GM23338 (cell line): ENCODE results near the gene HTR2A. TPM values are rescaled to one million over a fixed set of nuclear protein-coding genes. Genes with fewer than 3 reads are reported as not detected.

Experiments
- ATAC-seq: fragments of 200-7000 bp; cut with Tn5 transposase; 3 replicates; pipeline ENCODE4 v1.9.1; 2020
- DNase-seq: peaks from one replicate; pipeline ENCODE4 v3.0.0-alpha.2; 2015; ENCODE audit warnings: low spot score
- H2AFZ ChIP-seq: fragments of 200-600 bp; sonication (generic); 2 replicates; pipeline ENCODE4 v1.8.0; 2016; ENCODE audit warnings: antibody characterized with exemption, mild to moderate bottlenecking, moderate library complexity
- H3F3A ChIP-seq: fragments of 200-600 bp; sonication (generic); replicated peaks from 2 replicates; pipeline ENCODE4 v1.8.0; 2017; ENCODE audit warnings: antibody characterized with exemption, mixed run types, low read depth
- H3K27ac ChIP-seq: fragments of 200-600 bp; sonication (generic); 2 replicates; pipeline ENCODE4 v1.6.1; 2016; ENCODE audit warnings: low read depth
- H3K27me3 ChIP-seq: fragments of 200-600 bp; sonication (generic); 2 replicates; pipeline ENCODE4 v1.8.0; 2016; ENCODE audit warnings: mild to moderate bottlenecking, mixed run types, moderate library complexity; ENCODE audit not compliant: insufficient read depth
- H3K36me3 ChIP-seq: fragments of 200-600 bp; sonication (generic); 2 replicates; pipeline ENCODE4 v1.8.0; 2016; ENCODE audit warnings: mild to moderate bottlenecking; ENCODE audit not compliant: insufficient read depth
- H3K4me1 ChIP-seq: fragments of 200-600 bp; sonication (generic); 2 replicates; pipeline ENCODE4 v1.8.0; 2016; ENCODE audit warnings: mild to moderate bottlenecking, moderate library complexity; ENCODE audit not compliant: insufficient read depth
- H3K4me2 ChIP-seq: fragments of 200-600 bp; sonication (generic); 2 replicates; pipeline ENCODE4 v1.7.1; 2017; ENCODE audit warnings: mixed run types
- H3K4me3 ChIP-seq: fragments of 200-600 bp; sonication (generic); 2 replicates; pipeline ENCODE4 v1.6.1; 2016; ENCODE audit warnings: mixed run types
- H3K79me2 ChIP-seq: fragments of 200-600 bp; sonication (generic); replicated peaks from 2 replicates; pipeline ENCODE4 v1.8.0; 2017; ENCODE audit warnings: mild to moderate bottlenecking; ENCODE audit not compliant: insufficient read depth
- H3K9me2 ChIP-seq: fragments of 200-600 bp; sonication (generic); 2 replicates; pipeline ENCODE4 v1.8.0; 2017; ENCODE audit not compliant: insufficient read depth
- H4K20me1 ChIP-seq: fragments of 200-600 bp; sonication (generic); replicated peaks from 2 replicates; pipeline ENCODE4 v1.8.0; 2017; ENCODE audit warnings: mild to moderate bottlenecking; ENCODE audit not compliant: insufficient read depth
- H3K27ac Mint-ChIP-seq: 2 replicates; pipeline ENCODE4 v1.8.0; 2020; ENCODE audit warnings: inconsistent platforms, mild to moderate bottlenecking, moderate library complexity, mixed read lengths
- H3K27me3 Mint-ChIP-seq: 3 replicates; pipeline ENCODE4 v1.8.0; 2022; ENCODE audit warnings: low read depth, mild to moderate bottlenecking, moderate library complexity, mixed read lengths, inconsistent platforms; ENCODE audit not compliant: insufficient read depth, poor library complexity
- H3K36me3 Mint-ChIP-seq: 3 replicates; pipeline ENCODE4 v1.8.0; 2021; ENCODE audit warnings: low read depth, mild to moderate bottlenecking, inconsistent platforms, moderate library complexity, mixed read lengths
- H3K4me1 Mint-ChIP-seq: 3 replicates; pipeline ENCODE4 v1.8.0; 2020; ENCODE audit warnings: mild to moderate bottlenecking, inconsistent platforms, mixed read lengths
- H3K4me3 Mint-ChIP-seq: 3 replicates; pipeline ENCODE4 v1.8.0; 2021; ENCODE audit warnings: moderate library complexity, mild to moderate bottlenecking, inconsistent platforms, mixed read lengths
- H3K9me3 Mint-ChIP-seq: 3 replicates; pipeline ENCODE4 v1.8.0; 2020; ENCODE audit warnings: moderate library complexity, mild to moderate bottlenecking, inconsistent platforms, mixed read lengths
- CREB1 ChIP-seq: fragments of 250-450 bp; sonication (Bioruptor Pico); IDR thresholded peaks from 2 replicates; pipeline ENCODE4 v1.5.0; 2020; ENCODE audit warnings: low read depth, mild to moderate bottlenecking, moderate library complexity
- CTCF ChIP-seq, 2 experiments: fragments of 200-600 bp in 1 of 2; sonication (generic) in 1 of 2; conservative IDR thresholded peaks; 2 replicates each; pipeline versions ENCODE4 v1.5.1 to v1.6.1; 2016 to 2017; ENCODE audit warnings: antibody characterized with exemption in 2 of 2, low read depth in 2 of 2, mild to moderate bottlenecking in 2 of 2, moderate library complexity in 1 of 2
- EZH2 ChIP-seq: fragments of 200-600 bp; sonication (generic); IDR thresholded peaks from one replicate; pipeline ENCODE4 v1.8.0; 2017; ENCODE audit warnings: antibody characterized with exemption, mild to moderate bottlenecking, low read depth; ENCODE audit not compliant: unreplicated experiment
- EZH2phosphoT487 ChIP-seq: fragments of 200-600 bp; sonication (generic); IDR thresholded peaks from one replicate; pipeline ENCODE4 v1.8.1; 2018; ENCODE audit warnings: antibody characterized with exemption; ENCODE audit not compliant: unreplicated experiment
- JUNB ChIP-seq: IDR thresholded peaks from one replicate; pipeline ENCODE4 v1.6.1; 2016; ENCODE audit warnings: antibody characterized with exemption; ENCODE audit not compliant: unreplicated experiment
- NANOG ChIP-seq: IDR thresholded peaks from 2 replicates; pipeline ENCODE4 v1.6.1; 2016; ENCODE audit warnings: antibody characterized with exemption, borderline replicate concordance
- POLR2AphosphoS5 ChIP-seq: IDR thresholded peaks from 2 replicates; pipeline ENCODE4 v1.6.1; 2016; ENCODE audit warnings: antibody characterized with exemption, low read depth
- STAT1 ChIP-seq: IDR thresholded peaks from one replicate; pipeline ENCODE4 v1.6.1; 2016; ENCODE audit warnings: antibody characterized with exemption; ENCODE audit not compliant: unreplicated experiment
- ZNF331 ChIP-seq: fragments of 250-450 bp; sonication (Bioruptor Pico); IDR thresholded peaks from 2 replicates; pipeline ENCODE4 v1.5.0; 2020; ENCODE audit warnings: low read depth, mild to moderate bottlenecking, moderate library complexity
- polyA plus RNA-seq: library from polyadenylated mRNA; unstranded; fragments of >200 nt; fragmentation: Nextera tagmentation; extraction: Ambion mirVana; gene quantifications from 2 replicates; pipeline ENCODE4 v1.2.1, GENCODE V29; 2016
- total RNA-seq: library from RNA; depleted of rRNA; stranded (reverse); fragments of >200 nt; shearing (Covaris generic); gene quantifications from 2 replicates; pipeline ENCODE4 v1.2.3, GENCODE V29; 2014
- TF ChIP-seq, protein P1 (sequence below): fragments of 250-450 bp; sonication (Bioruptor Pico); IDR thresholded peaks from 2 replicates; pipeline ENCODE4 v1.5.0; 2020; ENCODE audit warnings: mild to moderate bottlenecking, moderate library complexity
- TF ChIP-seq, protein P2 (sequence below): IDR thresholded peaks from one replicate; pipeline ENCODE4 v1.6.1; 2018; ENCODE audit warnings: antibody characterized with exemption; ENCODE audit not compliant: unreplicated experiment

Gene HTR2A
- total and polyA plus RNA-seq, 2 experiments from 2014 or later = not detected

DNA sequence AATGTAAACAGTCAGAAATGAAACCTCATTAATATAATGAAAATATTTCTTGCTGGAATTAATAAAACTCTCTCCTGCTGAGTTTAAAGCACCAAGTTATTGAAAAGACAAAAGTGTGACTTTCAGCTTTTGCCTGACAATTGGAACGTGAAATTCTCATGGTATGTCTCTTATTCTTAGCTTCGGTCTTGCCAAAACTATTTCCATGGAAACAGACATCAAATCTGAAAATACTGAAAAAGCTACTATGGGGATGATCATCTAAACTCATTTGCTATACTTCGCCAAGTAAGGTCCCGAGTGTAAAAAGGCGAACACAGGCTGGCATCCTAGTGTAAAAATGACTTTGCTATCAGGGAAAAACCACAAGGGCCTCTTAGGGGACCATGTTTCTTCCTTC is 22.8 kb downstream of the HTR2A start (continued):
- TF ChIP-seq, protein P1, sequence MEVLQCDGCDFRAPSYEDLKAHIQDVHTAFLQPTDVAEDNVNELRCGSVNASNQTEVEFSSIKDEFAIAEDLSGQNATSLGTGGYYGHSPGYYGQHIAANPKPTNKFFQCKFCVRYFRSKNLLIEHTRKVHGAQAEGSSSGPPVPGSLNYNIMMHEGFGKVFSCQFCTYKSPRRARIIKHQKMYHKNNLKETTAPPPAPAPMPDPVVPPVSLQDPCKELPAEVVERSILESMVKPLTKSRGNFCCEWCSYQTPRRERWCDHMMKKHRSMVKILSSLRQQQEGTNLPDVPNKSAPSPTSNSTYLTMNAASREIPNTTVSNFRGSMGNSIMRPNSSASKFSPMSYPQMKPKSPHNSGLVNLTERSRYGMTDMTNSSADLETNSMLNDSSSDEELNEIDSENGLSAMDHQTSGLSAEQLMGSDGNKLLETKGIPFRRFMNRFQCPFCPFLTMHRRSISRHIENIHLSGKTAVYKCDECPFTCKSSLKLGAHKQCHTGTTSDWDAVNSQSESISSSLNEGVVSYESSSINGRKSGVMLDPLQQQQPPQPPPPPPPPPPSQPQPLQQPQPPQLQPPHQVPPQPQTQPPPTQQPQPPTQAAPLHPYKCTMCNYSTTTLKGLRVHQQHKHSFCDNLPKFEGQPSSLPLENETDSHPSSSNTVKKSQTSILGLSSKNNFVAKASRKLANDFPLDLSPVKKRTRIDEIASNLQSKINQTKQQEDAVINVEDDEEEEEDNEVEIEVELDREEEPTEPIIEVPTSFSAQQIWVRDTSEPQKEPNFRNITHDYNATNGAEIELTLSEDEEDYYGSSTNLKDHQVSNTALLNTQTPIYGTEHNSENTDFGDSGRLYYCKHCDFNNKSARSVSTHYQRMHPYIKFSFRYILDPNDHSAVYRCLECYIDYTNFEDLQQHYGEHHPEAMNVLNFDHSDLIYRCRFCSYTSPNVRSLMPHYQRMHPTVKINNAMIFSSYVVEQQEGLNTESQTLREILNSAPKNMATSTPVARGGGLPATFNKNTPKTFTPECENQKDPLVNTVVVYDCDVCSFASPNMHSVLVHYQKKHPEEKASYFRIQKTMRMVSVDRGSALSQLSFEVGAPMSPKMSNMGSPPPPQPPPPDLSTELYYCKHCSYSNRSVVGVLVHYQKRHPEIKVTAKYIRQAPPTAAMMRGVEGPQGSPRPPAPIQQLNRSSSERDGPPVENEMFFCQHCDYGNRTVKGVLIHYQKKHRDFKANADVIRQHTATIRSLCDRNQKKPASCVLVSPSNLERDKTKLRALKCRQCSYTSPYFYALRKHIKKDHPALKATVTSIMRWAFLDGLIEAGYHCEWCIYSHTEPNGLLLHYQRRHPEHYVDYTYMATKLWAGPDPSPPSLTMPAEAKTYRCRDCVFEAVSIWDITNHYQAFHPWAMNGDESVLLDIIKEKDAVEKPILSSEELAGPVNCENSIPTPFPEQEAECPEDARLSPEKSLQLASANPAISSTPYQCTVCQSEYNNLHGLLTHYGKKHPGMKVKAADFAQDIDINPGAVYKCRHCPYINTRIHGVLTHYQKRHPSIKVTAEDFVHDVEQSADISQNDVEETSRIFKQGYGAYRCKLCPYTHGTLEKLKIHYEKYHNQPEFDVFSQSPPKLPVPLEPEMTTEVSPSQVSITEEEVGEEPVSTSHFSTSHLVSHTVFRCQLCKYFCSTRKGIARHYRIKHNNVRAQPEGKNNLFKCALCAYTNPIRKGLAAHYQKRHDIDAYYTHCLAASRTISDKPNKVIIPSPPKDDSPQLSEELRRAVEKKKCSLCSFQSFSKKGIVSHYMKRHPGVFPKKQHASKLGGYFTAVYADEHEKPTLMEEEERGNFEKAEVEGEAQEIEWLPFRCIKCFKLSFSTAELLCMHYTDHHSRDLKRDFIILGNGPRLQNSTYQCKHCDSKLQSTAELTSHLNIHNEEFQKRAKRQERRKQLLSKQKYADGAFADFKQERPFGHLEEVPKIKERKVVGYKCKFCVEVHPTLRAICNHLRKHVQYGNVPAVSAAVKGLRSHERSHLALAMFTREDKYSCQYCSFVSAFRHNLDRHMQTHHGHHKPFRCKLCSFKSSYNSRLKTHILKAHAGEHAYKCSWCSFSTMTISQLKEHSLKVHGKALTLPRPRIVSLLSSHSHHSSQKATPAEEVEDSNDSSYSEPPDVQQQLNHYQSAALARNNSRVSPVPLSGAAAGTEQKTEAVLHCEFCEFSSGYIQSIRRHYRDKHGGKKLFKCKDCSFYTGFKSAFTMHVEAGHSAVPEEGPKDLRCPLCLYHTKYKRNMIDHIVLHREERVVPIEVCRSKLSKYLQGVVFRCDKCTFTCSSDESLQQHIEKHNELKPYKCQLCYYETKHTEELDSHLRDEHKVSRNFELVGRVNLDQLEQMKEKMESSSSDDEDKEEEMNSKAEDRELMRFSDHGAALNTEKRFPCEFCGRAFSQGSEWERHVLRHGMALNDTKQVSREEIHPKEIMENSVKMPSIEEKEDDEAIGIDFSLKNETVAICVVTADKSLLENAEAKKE (CRISPR knock-in tag) = no peak
- TF ChIP-seq NANOG = no peak
- TF ChIP-seq JUNB = no peak
- no peak for TF ChIP-seq ZNF331 (CRISPR knock-in tag)
- no peak for TF ChIP-seq CREB1 (CRISPR knock-in tag)

DNA sequence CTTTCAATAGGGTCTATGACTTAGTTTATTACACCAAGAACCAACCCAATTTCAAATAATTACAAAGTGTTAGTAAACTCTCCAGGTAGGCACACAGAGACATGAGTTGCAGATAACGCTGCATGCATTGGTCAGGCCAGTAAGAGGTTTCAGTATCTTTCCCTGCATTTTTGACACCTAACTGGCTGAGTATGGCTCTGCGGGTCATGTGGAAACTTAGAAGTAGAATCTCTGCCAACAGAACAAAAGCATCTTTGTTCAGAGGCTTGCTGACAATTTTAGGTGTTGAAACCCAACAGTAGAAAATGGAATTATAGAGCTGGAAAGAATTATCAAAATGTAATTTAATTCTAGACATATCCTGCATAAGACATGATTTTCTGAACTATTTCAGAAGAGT is 25.3 kb downstream of the HTR2A start:
- H3F3A ChIP-seq = no peaks in the 10 kb centered on the region
- H3K79me2 ChIP-seq = no peaks in the 10 kb centered on the region
- H3K4me2 ChIP-seq = no peak overlapping the region
- no peaks in the 10 kb centered on the region for H3K4me1 Mint-ChIP-seq
- no peaks in the 10 kb centered on the region for H3K4me1 ChIP-seq
- no peak overlapping the region for H2AFZ ChIP-seq
- H3K36me3 ChIP-seq = no peaks in the 10 kb centered on the region
- H3K4me3 ChIP-seq = no peak overlapping the region
- H3K9me2 ChIP-seq = no peaks in the 10 kb centered on the region
- no peaks in the 10 kb centered on the region for H3K36me3 Mint-ChIP-seq
- no peak overlapping the region for H3K27ac ChIP-seq
- H3K9me3 Mint-ChIP-seq = no peaks in the 10 kb centered on the region
- H4K20me1 ChIP-seq = no peaks in the 10 kb centered on the region
- DNase-seq (no peak), ATAC-seq (no peak)
- no peak overlapping the region for H3K4me3 Mint-ChIP-seq
- no peaks in the 10 kb centered on the region for H3K27me3 Mint-ChIP-seq
- H3K27ac Mint-ChIP-seq = no peak overlapping the region
- no peaks in the 10 kb centered on the region for H3K27me3 ChIP-seq
- TF ChIP-seq CTCF (conservative IDR thresholded peaks at IDR 0.05; ENCODE audit: low read depth in 2 of 2) = no peak
- TF ChIP-seq, protein P2, sequence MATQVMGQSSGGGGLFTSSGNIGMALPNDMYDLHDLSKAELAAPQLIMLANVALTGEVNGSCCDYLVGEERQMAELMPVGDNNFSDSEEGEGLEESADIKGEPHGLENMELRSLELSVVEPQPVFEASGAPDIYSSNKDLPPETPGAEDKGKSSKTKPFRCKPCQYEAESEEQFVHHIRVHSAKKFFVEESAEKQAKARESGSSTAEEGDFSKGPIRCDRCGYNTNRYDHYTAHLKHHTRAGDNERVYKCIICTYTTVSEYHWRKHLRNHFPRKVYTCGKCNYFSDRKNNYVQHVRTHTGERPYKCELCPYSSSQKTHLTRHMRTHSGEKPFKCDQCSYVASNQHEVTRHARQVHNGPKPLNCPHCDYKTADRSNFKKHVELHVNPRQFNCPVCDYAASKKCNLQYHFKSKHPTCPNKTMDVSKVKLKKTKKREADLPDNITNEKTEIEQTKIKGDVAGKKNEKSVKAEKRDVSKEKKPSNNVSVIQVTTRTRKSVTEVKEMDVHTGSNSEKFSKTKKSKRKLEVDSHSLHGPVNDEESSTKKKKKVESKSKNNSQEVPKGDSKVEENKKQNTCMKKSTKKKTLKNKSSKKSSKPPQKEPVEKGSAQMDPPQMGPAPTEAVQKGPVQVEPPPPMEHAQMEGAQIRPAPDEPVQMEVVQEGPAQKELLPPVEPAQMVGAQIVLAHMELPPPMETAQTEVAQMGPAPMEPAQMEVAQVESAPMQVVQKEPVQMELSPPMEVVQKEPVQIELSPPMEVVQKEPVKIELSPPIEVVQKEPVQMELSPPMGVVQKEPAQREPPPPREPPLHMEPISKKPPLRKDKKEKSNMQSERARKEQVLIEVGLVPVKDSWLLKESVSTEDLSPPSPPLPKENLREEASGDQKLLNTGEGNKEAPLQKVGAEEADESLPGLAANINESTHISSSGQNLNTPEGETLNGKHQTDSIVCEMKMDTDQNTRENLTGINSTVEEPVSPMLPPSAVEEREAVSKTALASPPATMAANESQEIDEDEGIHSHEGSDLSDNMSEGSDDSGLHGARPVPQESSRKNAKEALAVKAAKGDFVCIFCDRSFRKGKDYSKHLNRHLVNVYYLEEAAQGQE = no peak
- no peak for TF ChIP-seq STAT1
- TF ChIP-seq EZH2phosphoT487 = no peak
- no peak for TF ChIP-seq EZH2
- TF ChIP-seq NANOG = no peak
- no peak for TF ChIP-seq POLR2AphosphoS5
